ENCODE results near the gene DUSP8. TPM values are rescaled to one million over a fixed set of nuclear protein-coding genes. Genes with fewer than 3 reads are reported as not detected.

Gene DUSP8
- total and polyA plus RNA-seq, 2 donors (not counting 1 experiment from before 2014, with no cell fraction given), result 4.3 to 7.2 TPM

DNA sequence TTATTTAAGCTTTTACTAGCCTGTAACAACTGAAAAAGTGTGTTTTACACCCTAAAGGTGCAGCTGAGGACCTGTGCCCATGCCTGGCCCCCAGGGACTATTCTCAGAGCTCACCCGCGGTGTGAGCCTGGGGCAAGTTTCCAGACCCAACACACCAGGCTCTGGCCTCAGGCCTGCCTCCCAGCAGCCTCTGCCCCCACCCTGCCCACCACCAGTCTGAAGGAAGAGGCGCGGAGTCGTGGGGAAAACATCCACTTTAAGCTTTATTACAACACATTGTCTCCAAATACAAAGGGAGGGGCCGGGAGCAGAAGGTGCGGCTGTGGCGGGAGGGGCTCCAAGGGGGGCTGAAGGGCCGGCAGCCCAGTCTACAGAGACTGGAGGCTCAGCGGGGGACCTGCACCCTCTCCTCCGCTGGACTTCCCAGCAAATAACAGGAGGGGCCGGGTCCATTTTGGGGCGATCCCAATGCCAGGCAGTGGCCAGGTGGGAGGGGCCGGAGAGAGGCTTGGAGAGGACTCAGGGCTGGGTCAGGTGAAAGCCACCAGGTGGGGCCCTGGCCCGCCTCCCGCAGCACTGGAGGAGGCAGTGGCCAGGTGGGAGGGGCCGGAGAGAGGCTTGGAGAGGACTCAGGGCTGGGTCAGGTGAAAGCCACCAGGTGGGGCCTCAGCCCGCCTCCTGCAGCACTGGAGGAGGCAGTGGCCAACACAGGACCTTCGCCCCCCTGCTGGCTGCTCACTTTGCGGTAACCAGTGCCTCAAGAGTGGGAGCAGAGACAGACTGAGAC, 18.1 kb downstream of the DUSP8 start:
- Histone ChIP-seq H3K4me2 (replicated peaks; ENCODE audit: low read depth, low read length, poor library complexity, severe bottlenecking) (no peak overlapping the region), H3K27me3 (replicated peaks in 1 of 4; ENCODE audit: control extremely low read depth in 1 of 4, control insufficient read depth in 3 of 4, insufficient read depth in 4 of 4, low read length in 3 of 4) (peaks cover 0 to 40% (median 8%) of the 10 kb centered on the region in 4 experiments), H3K9me3 (ENCODE audit: control extremely low read depth in 1 of 3, control insufficient read depth in 2 of 3, insufficient read depth in 1 of 3, low read length in 2 of 3) (peaks cover 0 to 3% (median 0%) of the 10 kb centered on the region in 3 donors), H3K27ac (ENCODE audit: low read length in 2 of 2) (no peak overlapping the region), H3K79me2 (ENCODE audit: control insufficient read depth, insufficient read depth, low read length) (no peaks in the 10 kb centered on the region), H3K9ac (ENCODE audit: low read length) (no peak overlapping the region), H3K4me3 (ENCODE audit: control extremely low read depth in 1 of 5, extremely low read depth in 1 of 5, insufficient read depth in 1 of 5, low read depth in 2 of 5, low read length in 4 of 5) (no peak overlapping the region), H2AFZ (ENCODE audit: insufficient read depth, low read depth, low read length, poor library complexity, severe bottlenecking) (no peak overlapping the region), H3K36me3 (replicated peaks in 1 of 2; ENCODE audit: control extremely low read depth in 1 of 2, control insufficient read depth in 1 of 2, extremely low read depth in 1 of 2, insufficient read depth in 2 of 2, low read length in 1 of 2) (no peaks in the 10 kb centered on the region), H3K4me1 (ENCODE audit: control insufficient read depth in 2 of 2, insufficient read depth in 2 of 2, low read length in 2 of 2) (peaks cover 0 to 5% of the 10 kb centered on the region in 2 donors), H4K20me1 (ENCODE audit: control insufficient read depth, insufficient read depth, low read length, poor library complexity, severe bottlenecking) (no peaks in the 10 kb centered on the region)
- peaks cover 36% of the 10 kb centered on the region for H3K27me3 Mint-ChIP-seq
- ChIA-PET POLR2A (no interaction called here), CTCF (interaction anchor here (1.4 kb wide), 1 partner anchor 19 kb away, joined by 4 read pairs; no protein-coding TSS in a partner anchor)
- DNase-seq, result peak; percentile 31
- H3K27ac Mint-ChIP-seq, result no peak overlapping the region
- 56% methylated on average over 20 of the region's 20 CpGs for WGBS (ENCODE audit: insufficient coverage)
- no peak for ATAC-seq (ENCODE audit: low read depth)
- intact Hi-C loops (cut with micrococcal nuclease), result no loop called here
- no peaks in the 10 kb centered on the region for H3K9me3 Mint-ChIP-seq (ENCODE audit: insufficient read depth)
- H3K4me1 Mint-ChIP-seq, result peaks cover 7% of the 10 kb centered on the region
- TF ChIP-seq EZH2 (IDR thresholded peaks at IDR 0.05; ENCODE audit: borderline replicate concordance, insufficient read depth, low read depth, low read length, poor library complexity, severe bottlenecking), result no peak
- TF ChIP-seq, protein P1, sequence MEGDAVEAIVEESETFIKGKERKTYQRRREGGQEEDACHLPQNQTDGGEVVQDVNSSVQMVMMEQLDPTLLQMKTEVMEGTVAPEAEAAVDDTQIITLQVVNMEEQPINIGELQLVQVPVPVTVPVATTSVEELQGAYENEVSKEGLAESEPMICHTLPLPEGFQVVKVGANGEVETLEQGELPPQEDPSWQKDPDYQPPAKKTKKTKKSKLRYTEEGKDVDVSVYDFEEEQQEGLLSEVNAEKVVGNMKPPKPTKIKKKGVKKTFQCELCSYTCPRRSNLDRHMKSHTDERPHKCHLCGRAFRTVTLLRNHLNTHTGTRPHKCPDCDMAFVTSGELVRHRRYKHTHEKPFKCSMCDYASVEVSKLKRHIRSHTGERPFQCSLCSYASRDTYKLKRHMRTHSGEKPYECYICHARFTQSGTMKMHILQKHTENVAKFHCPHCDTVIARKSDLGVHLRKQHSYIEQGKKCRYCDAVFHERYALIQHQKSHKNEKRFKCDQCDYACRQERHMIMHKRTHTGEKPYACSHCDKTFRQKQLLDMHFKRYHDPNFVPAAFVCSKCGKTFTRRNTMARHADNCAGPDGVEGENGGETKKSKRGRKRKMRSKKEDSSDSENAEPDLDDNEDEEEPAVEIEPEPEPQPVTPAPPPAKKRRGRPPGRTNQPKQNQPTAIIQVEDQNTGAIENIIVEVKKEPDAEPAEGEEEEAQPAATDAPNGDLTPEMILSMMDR (IDR thresholded peaks at IDR 0.05), result no peak
- H3K4me3 Mint-ChIP-seq, result no peak overlapping the region

Data from B cell (primary cell).